Trophoblast cell (in vitro differentiated cells and primary cell): ENCODE measurements around the gene MT3.

ENCODE experiments used
- DNase-seq, 2 donors: peaks; one replicate each; pipeline ENCODE4 v3.0.0-alpha.2; 2016
- H2AFZ ChIP-seq: 2 replicates; pipeline ENCODE4 v1.6.1; 2013; ENCODE audit warnings: low read length, moderate library complexity, mild to moderate bottlenecking; ENCODE audit not compliant: insufficient read depth, poor library complexity
- H2AK5ac ChIP-seq: 2 replicates; pipeline ENCODE4 v1.6.1; 2013; ENCODE audit warnings: mild to moderate bottlenecking, low read length
- H2BK120ac ChIP-seq: 2 replicates; pipeline ENCODE4 v1.6.1; 2013; ENCODE audit warnings: low read length, mild to moderate bottlenecking, moderate library complexity; ENCODE audit not compliant: insufficient read depth, poor library complexity
- H2BK12ac ChIP-seq: 2 replicates; pipeline ENCODE4 v1.6.1; 2013; ENCODE audit warnings: mild to moderate bottlenecking, low read length, moderate library complexity
- H2BK5ac ChIP-seq: 2 replicates; pipeline ENCODE4 v1.6.1; 2013; ENCODE audit warnings: low read length, low read depth, moderate library complexity, mild to moderate bottlenecking; ENCODE audit not compliant: poor library complexity
- H3K14ac ChIP-seq: 2 replicates; pipeline ENCODE4 v1.6.1; 2013; ENCODE audit warnings: mild to moderate bottlenecking, low read length
- H3K18ac ChIP-seq: 2 replicates; pipeline ENCODE4 v1.6.1; 2013; ENCODE audit warnings: mild to moderate bottlenecking, low read length
- H3K23ac ChIP-seq: 2 replicates; pipeline ENCODE4 v1.6.1; 2013; ENCODE audit warnings: low read length
- H3K27ac ChIP-seq: 2 replicates; pipeline ENCODE4 v1.5.1; 2013; ENCODE audit warnings: low read depth, mild to moderate bottlenecking, inconsistent platforms, low read length, moderate library complexity
- H3K27me3 ChIP-seq: 2 replicates; pipeline ENCODE4 v1.6.1; 2013; ENCODE audit warnings: inconsistent platforms, mild to moderate bottlenecking, low read length, moderate library complexity; ENCODE audit not compliant: insufficient read depth
- H3K36me3 ChIP-seq, 2 experiments: 1 replicate in 1 of 2; 2 replicates in 1 of 2; pipeline ENCODE4 v1.6.1; 2013; ENCODE audit warnings: low read length in 2 of 2, mild to moderate bottlenecking in 2 of 2, moderate library complexity in 1 of 2; ENCODE audit not compliant: insufficient read depth in 2 of 2, control insufficient read depth in 1 of 2
- H3K4ac ChIP-seq: 2 replicates; pipeline ENCODE4 v1.6.1; 2013; ENCODE audit warnings: low read depth, mild to moderate bottlenecking, low read length, moderate library complexity
- H3K4me1 ChIP-seq, 2 experiments: 1 replicate in 1 of 2; 2 replicates in 1 of 2; pipeline ENCODE4 v1.6.1; 2013; ENCODE audit warnings: low read length in 2 of 2, mild to moderate bottlenecking in 2 of 2, moderate library complexity in 1 of 2; ENCODE audit not compliant: insufficient read depth in 2 of 2, control insufficient read depth in 1 of 2
- H3K4me2 ChIP-seq: 2 replicates; pipeline ENCODE4 v1.6.1; 2013; ENCODE audit warnings: inconsistent platforms, mild to moderate bottlenecking, low read length, moderate library complexity
- H3K4me3 ChIP-seq: 2 replicates; pipeline ENCODE4 v1.5.1; 2013; ENCODE audit warnings: mild to moderate bottlenecking, low read depth, low read length, inconsistent platforms
- H3K79me1 ChIP-seq: one replicate; pipeline ENCODE4 v1.6.1; 2013; ENCODE audit warnings: low read length
- H3K79me2 ChIP-seq: 2 replicates; pipeline ENCODE4 v1.6.1; 2013; ENCODE audit warnings: low read length, mild to moderate bottlenecking; ENCODE audit not compliant: control insufficient read depth, insufficient read depth, poor library complexity
- H3K9ac ChIP-seq: 2 replicates; pipeline ENCODE4 v1.6.1; 2013; ENCODE audit warnings: mild to moderate bottlenecking, low read length
- H3K9me3 ChIP-seq: 2 replicates; pipeline ENCODE4 v1.6.1; 2013; ENCODE audit warnings: low read depth, mild to moderate bottlenecking, control low read depth, inconsistent platforms, low read length; ENCODE audit not compliant: insufficient read depth
- H4K12ac ChIP-seq: 2 replicates; pipeline ENCODE4 v1.6.1; 2013; ENCODE audit warnings: low read depth, mild to moderate bottlenecking, low read length, moderate library complexity
- H4K8ac ChIP-seq: 2 replicates; pipeline ENCODE4 v1.6.1; 2013; ENCODE audit warnings: low read depth, mild to moderate bottlenecking, low read length, moderate library complexity
- H4K91ac ChIP-seq: one replicate; pipeline ENCODE4 v1.6.1; 2013; ENCODE audit warnings: low read depth, mild to moderate bottlenecking, low read length, moderate library complexity
- WGBS: extraction: QIAGEN DNeasy Blood & Tissue Kit; methylation state at CpG from one replicate; pipeline ENCODE4 v1.1.7; 2013; ENCODE audit warnings: missing lambda C conversion rate; ENCODE audit not compliant: insufficient read length, insufficient coverage; ENCODE audit errors: extremely low coverage; 5-methylcytosine and 5-hydroxymethylcytosine counted together

The MT3 gene

GRCh38 chr16:56625140-56625942 lies 36.0 kb downstream of the MT3 start, which contains the start of gene MT1E:
Gene MT1E (plus strand): TSS chr16:56625781. CDS start chr16:56625852, 71 bp downstream.
- Histone ChIP-seq H2BK5ac (no peak within 1 kb of the TSS), H3K18ac (no peak within 1 kb of the TSS), H2BK12ac (no peak within 1 kb of the TSS), H3K9ac (no peak within 1 kb of the TSS), H3K14ac (no peak within 1 kb of the TSS), H3K4me2 (peak within 1 kb of the TSS; percentile 79), H3K27me3 (peaks cover 19% of the 10 kb centered on the region), H3K4me1 (peaks cover 12 to 20% of the 10 kb centered on the region in 2 experiments), H3K23ac (no peak within 1 kb of the TSS), H3K4me3 (peak within 1 kb of the TSS; percentile 63), H4K8ac (peak within 1 kb of the TSS; percentile 17), H3K27ac (no peak within 1 kb of the TSS), H2AK5ac (no peak within 1 kb of the TSS), H2AFZ (peak within 1 kb of the TSS; percentile 14), H2BK120ac (no peak within 1 kb of the TSS), H3K79me2 (no peaks in the 10 kb centered on the region), H3K36me3 (no peaks in the 10 kb centered on the region), H4K91ac (no peak within 1 kb of the TSS), H4K12ac (no peak within 1 kb of the TSS), H3K4ac (no peak within 1 kb of the TSS), H3K79me1 (peaks cover 1% of the 10 kb centered on the region), H3K9me3 (peaks cover 10% of the 10 kb centered on the region)
- no CpG with 5 or more reads among the region's 62 CpGs for WGBS
- peak; percentile 57 to 88 for DNase-seq

GRCh38 chr16:56625943-56626654 lies 36.8 kb downstream of the MT3 start:
- H4K91ac ChIP-seq: no peak overlapping the region
- H4K8ac ChIP-seq: peak overlapping the region; percentile 17
- no peaks in the 10 kb centered on the region for H3K79me2 ChIP-seq
- H3K4ac ChIP-seq: no peak overlapping the region
- DNase-seq: no peak
- no peak overlapping the region for H3K23ac ChIP-seq
- H2BK120ac ChIP-seq: no peak overlapping the region
- peaks cover 10% of the 10 kb centered on the region for H3K9me3 ChIP-seq
- no peak overlapping the region for H3K4me3 ChIP-seq
- no peak overlapping the region for H3K14ac ChIP-seq
- H2AK5ac ChIP-seq: no peak overlapping the region
- H3K79me1 ChIP-seq: peaks cover 1% of the 10 kb centered on the region
- no peak overlapping the region for H2BK12ac ChIP-seq
- no peaks in the 10 kb centered on the region for H3K36me3 ChIP-seq
- H3K27me3 ChIP-seq: peaks cover 23% of the 10 kb centered on the region
- H3K27ac ChIP-seq: no peak overlapping the region
- WGBS: no CpG with 5 or more reads among the region's 16 CpGs
- peaks cover 12 to 20% of the 10 kb centered on the region in 2 experiments for H3K4me1 ChIP-seq
- H3K4me2 ChIP-seq: peak overlapping the region; percentile 79
- no peak overlapping the region for H3K18ac ChIP-seq
- H4K12ac ChIP-seq: no peak overlapping the region
- no peak overlapping the region for H2BK5ac ChIP-seq
- H3K9ac ChIP-seq: no peak overlapping the region
- no peak overlapping the region for H2AFZ ChIP-seq

- no CpG with 5 or more reads among the region's 7 CpGs for WGBS
Measured at GRCh38 chr16:56626685-56627084, 37.4 kb downstream of the MT3 start.

GRCh38 chr16:56628486-56629350 lies 39.4 kb downstream of the MT3 start:
- no peak overlapping the region for H3K4me2 ChIP-seq
- H4K12ac ChIP-seq: no peak overlapping the region
- no peak overlapping the region for H3K4ac ChIP-seq
- no peak overlapping the region for H2BK12ac ChIP-seq
- peaks cover 48% of the 10 kb centered on the region for H3K27me3 ChIP-seq
- H3K4me3 ChIP-seq: no peak overlapping the region
- H4K8ac ChIP-seq: no peak overlapping the region
- peaks cover 13% of the 10 kb centered on the region for H3K9me3 ChIP-seq
- no peak overlapping the region for H3K23ac ChIP-seq
- H3K14ac ChIP-seq: no peak overlapping the region
- H3K36me3 ChIP-seq: no peaks in the 10 kb centered on the region
- H2BK5ac ChIP-seq: no peak overlapping the region
- no peak overlapping the region for H3K27ac ChIP-seq
- no peak overlapping the region for H2AK5ac ChIP-seq
- WGBS: no CpG with 5 or more reads among the region's 9 CpGs
- H2BK120ac ChIP-seq: no peak overlapping the region
- H3K9ac ChIP-seq: no peak overlapping the region
- H3K4me1 ChIP-seq: peaks cover 12 to 24% of the 10 kb centered on the region in 2 experiments
- no peak overlapping the region for H4K91ac ChIP-seq
- H3K18ac ChIP-seq: no peak overlapping the region
- H3K79me2 ChIP-seq: no peaks in the 10 kb centered on the region
- DNase-seq: no peak
- no peak overlapping the region for H2AFZ ChIP-seq
- peaks cover 1% of the 10 kb centered on the region for H3K79me1 ChIP-seq

More at GRCh38 chr16:56626685-56627084, 37.4 kb downstream of the MT3 start:
- H3K18ac ChIP-seq: no peak overlapping the region
- no peaks in the 10 kb centered on the region for H3K79me2 ChIP-seq
- H4K12ac ChIP-seq: no peak overlapping the region
- H3K36me3 ChIP-seq: no peaks in the 10 kb centered on the region
- no peak overlapping the region for H4K91ac ChIP-seq
- H2AK5ac ChIP-seq: no peak overlapping the region
- no peak overlapping the region for H2BK5ac ChIP-seq
- no peak overlapping the region for H3K4me2 ChIP-seq
- H3K27me3 ChIP-seq: peaks cover 29% of the 10 kb centered on the region
- H4K8ac ChIP-seq: no peak overlapping the region
- DNase-seq: no peak
- H3K79me1 ChIP-seq: peaks cover 1% of the 10 kb centered on the region
- H3K9ac ChIP-seq: no peak overlapping the region
- no peak overlapping the region for H3K14ac ChIP-seq
- H2AFZ ChIP-seq: no peak overlapping the region
- peaks cover 12 to 20% of the 10 kb centered on the region in 2 experiments for H3K4me1 ChIP-seq
- no peak overlapping the region for H2BK120ac ChIP-seq
- H3K23ac ChIP-seq: no peak overlapping the region
- no peak overlapping the region for H2BK12ac ChIP-seq
- H3K4me3 ChIP-seq: no peak overlapping the region
- H3K9me3 ChIP-seq: peaks cover 11% of the 10 kb centered on the region
- no peak overlapping the region for H3K27ac ChIP-seq
- no peak overlapping the region for H3K4ac ChIP-seq
